H9 (cell line): Measurements from ENCODE around the gene GJE1. TPM values are rescaled to one million over a fixed set of nuclear protein-coding genes. Genes with fewer than 3 reads are reported as not detected.

Experiments used
- DNase-seq: peaks from one replicate; pipeline ENCODE4 v3.0.0-alpha.2; 2017
- H2AFZ ChIP-seq: one replicate; pipeline ENCODE4 v1.6.1; 2013; ENCODE audit warnings: mild to moderate bottlenecking, low read length, control low read depth, moderate library complexity
- H2AK5ac ChIP-seq: 2 replicates; pipeline ENCODE4 v1.6.1; 2013; ENCODE audit warnings: low read length, control low read depth, mixed read lengths; ENCODE audit not compliant: insufficient read length
- H2BK120ac ChIP-seq: one replicate; pipeline ENCODE4 v1.6.1; 2013; ENCODE audit warnings: low read depth, mild to moderate bottlenecking, low read length, control low read depth, inconsistent platforms; ENCODE audit not compliant: poor library complexity, severe bottlenecking
- H2BK12ac ChIP-seq: 2 replicates; pipeline ENCODE4 v1.6.1; 2013; ENCODE audit warnings: low read length, control low read depth, mixed read lengths, low read depth; ENCODE audit not compliant: insufficient read length
- H2BK15ac ChIP-seq: 2 replicates; pipeline ENCODE4 v1.6.1; 2013; ENCODE audit warnings: low read depth, low read length, control low read depth
- H2BK20ac ChIP-seq: one replicate; pipeline ENCODE4 v1.6.1; 2013; ENCODE audit warnings: low read depth, mild to moderate bottlenecking, low read length, control low read depth, inconsistent platforms; ENCODE audit not compliant: poor library complexity, severe bottlenecking
- H2BK5ac ChIP-seq: 2 replicates; pipeline ENCODE4 v1.6.1; 2013; ENCODE audit warnings: low read length, control low read depth, mixed read lengths; ENCODE audit not compliant: insufficient read length
- H3K14ac ChIP-seq: 2 replicates; pipeline ENCODE4 v1.6.1; 2013; ENCODE audit warnings: low read length, control low read depth; ENCODE audit not compliant: insufficient read depth
- H3K18ac ChIP-seq: 2 replicates; pipeline ENCODE4 v1.6.1; 2013; ENCODE audit warnings: low read depth, mild to moderate bottlenecking, mixed read lengths, low read length, control low read depth; ENCODE audit not compliant: insufficient read length
- H3K23ac ChIP-seq: 2 replicates; pipeline ENCODE4 v1.6.1; 2013; ENCODE audit warnings: low read length, control low read depth, mixed read lengths, low read depth; ENCODE audit not compliant: insufficient read length
- H3K23me2 ChIP-seq: 2 replicates; pipeline ENCODE4 v1.6.1; 2013; ENCODE audit warnings: low read depth, mild to moderate bottlenecking, mixed read lengths, low read length, control low read depth; ENCODE audit not compliant: insufficient read length, poor library complexity, severe bottlenecking
- H3K27ac ChIP-seq: 2 replicates; pipeline ENCODE4 v1.5.1; 2013; ENCODE audit warnings: low read length, control low read depth, mixed read lengths, low read depth; ENCODE audit not compliant: insufficient read length
- H3K27me3 ChIP-seq: 2 replicates; pipeline ENCODE4 v1.6.1; 2013; ENCODE audit warnings: low read length, control low read depth, inconsistent platforms; ENCODE audit not compliant: insufficient read depth
- H3K4ac ChIP-seq: 2 replicates; pipeline ENCODE4 v1.6.1; 2013; ENCODE audit warnings: low read depth, mild to moderate bottlenecking, control low read depth, inconsistent platforms, low read length, moderate library complexity
- H3K4me1 ChIP-seq: 2 replicates; pipeline ENCODE4 v1.6.1; 2013; ENCODE audit warnings: low read length, control low read depth, inconsistent platforms; ENCODE audit not compliant: insufficient read depth
- H3K4me2 ChIP-seq: 2 replicates; pipeline ENCODE4 v1.6.1; 2013; ENCODE audit warnings: low read length, control low read depth, mixed read lengths; ENCODE audit not compliant: insufficient read length, insufficient read depth
- H3K56ac ChIP-seq: 2 replicates; pipeline ENCODE4 v1.6.1; 2013; ENCODE audit warnings: low read depth, mild to moderate bottlenecking, mixed read lengths, low read length, control low read depth; ENCODE audit not compliant: insufficient read length
- H3K79me1 ChIP-seq: 2 replicates; pipeline ENCODE4 v1.6.1; 2013; ENCODE audit warnings: low read depth, mild to moderate bottlenecking, moderate library complexity, low read length, control low read depth, inconsistent platforms; ENCODE audit not compliant: insufficient read depth, poor library complexity, severe bottlenecking
- H3K79me2 ChIP-seq: 2 replicates; pipeline ENCODE4 v1.6.1; 2013; ENCODE audit warnings: low read length, control low read depth, inconsistent platforms; ENCODE audit not compliant: insufficient read depth
- H3K9ac ChIP-seq: 2 replicates; pipeline ENCODE4 v1.6.1; 2013; ENCODE audit warnings: low read length, control low read depth, mixed read lengths; ENCODE audit not compliant: insufficient read length; ENCODE audit errors: extremely low read depth
- H3K9me3 ChIP-seq: one replicate; pipeline ENCODE4 v1.6.1; 2013; ENCODE audit warnings: low read depth, low read length, inconsistent platforms; ENCODE audit not compliant: control insufficient read depth
- H3T11ph ChIP-seq: one replicate; pipeline ENCODE4 v1.6.1; 2013; ENCODE audit warnings: mild to moderate bottlenecking, low read length, control low read depth, inconsistent platforms
- H4K20me1 ChIP-seq: one replicate; pipeline ENCODE4 v1.6.1; 2013; ENCODE audit not compliant: control insufficient read depth, insufficient read length, insufficient read depth
- H4K5ac ChIP-seq: 2 replicates; pipeline ENCODE4 v1.6.1; 2013; ENCODE audit warnings: low read depth, mild to moderate bottlenecking, mixed read lengths, low read length, control low read depth; ENCODE audit not compliant: insufficient read length
- H4K8ac ChIP-seq: replicated peaks from 2 replicates; pipeline ENCODE4 v1.6.1; 2013; ENCODE audit warnings: low read length, control low read depth, mixed read lengths, low read depth; ENCODE audit not compliant: insufficient read length
- H4K91ac ChIP-seq: 2 replicates; pipeline ENCODE4 v1.6.1; 2013; ENCODE audit warnings: low read depth, mild to moderate bottlenecking, moderate library complexity, mixed read lengths, low read length, control low read depth; ENCODE audit not compliant: insufficient read length
- H3K27ac Mint-ChIP-seq, 3 experiments: 2 replicates in 2 of 3; 3 replicates in 1 of 3; pipeline ENCODE4 v1.8.0; 2020 to 2021; ENCODE audit warnings: mixed read lengths in 3 of 3, mild to moderate bottlenecking in 1 of 3, moderate library complexity in 1 of 3
- H3K27me3 Mint-ChIP-seq: 2 replicates; pipeline ENCODE4 v1.8.0; 2021; ENCODE audit warnings: low read depth, mild to moderate bottlenecking, moderate library complexity, mixed read lengths
- H3K36me3 Mint-ChIP-seq, 3 experiments: 2 replicates in 2 of 3; 3 replicates in 1 of 3; pipeline ENCODE4 v1.8.0; 2020 to 2021; ENCODE audit warnings: low read depth in 3 of 3, mixed read lengths in 3 of 3; ENCODE audit not compliant: insufficient read depth in 1 of 3
- H3K4me1 Mint-ChIP-seq, 2 experiments: 2 replicates each; pipeline ENCODE4 v1.8.0; 2020; ENCODE audit warnings: mixed read lengths in 2 of 2
- H3K4me3 Mint-ChIP-seq, 2 experiments: 2 replicates in 1 of 2; 3 replicates in 1 of 2; pipeline ENCODE4 v1.8.0; 2020 to 2021; ENCODE audit warnings: mild to moderate bottlenecking in 2 of 2, mixed read lengths in 2 of 2, moderate library complexity in 1 of 2
- H3K9me3 Mint-ChIP-seq, 2 experiments: 2 replicates in 1 of 2; 3 replicates in 1 of 2; pipeline ENCODE4 v1.8.0; 2020; ENCODE audit warnings: mild to moderate bottlenecking in 2 of 2, mixed read lengths in 2 of 2, moderate library complexity in 1 of 2
- CTCF ChIP-seq: fragments of 200-600 bp; sonication (generic); conservative IDR thresholded peaks from 3 replicates; pipeline ENCODE4 v1.8.0; 2021; ENCODE audit warnings: antibody characterized with exemption, mild to moderate bottlenecking
- total RNA-seq: library from RNA; stranded (reverse); gene quantifications from 2 replicates; pipeline ENCODE4 v1.2.1, GENCODE V29; 2021

The GJE1 gene
- total RNA-seq, 1 experiment from 2014 or later, result not detected

DNA sequence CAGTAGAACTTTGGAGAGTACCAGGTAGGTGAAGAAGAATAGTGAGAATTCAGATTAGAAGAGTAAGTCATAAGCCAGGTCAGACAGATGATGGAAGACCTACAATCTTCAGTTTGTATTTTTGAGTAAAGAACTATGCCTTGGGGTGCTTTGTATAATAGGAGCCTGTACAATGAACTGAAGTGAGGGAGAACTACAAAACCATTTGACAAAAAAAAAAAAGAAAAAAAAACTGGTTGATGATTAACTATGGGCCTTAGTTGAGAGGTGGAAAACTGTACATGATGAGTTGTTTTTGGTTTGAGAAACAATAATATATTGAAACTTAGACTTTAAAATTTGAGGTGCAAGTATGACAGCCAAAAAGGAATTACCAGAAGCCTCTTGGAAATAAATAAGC lies 40.0 kb downstream of the GJE1 start:
- H3K36me3 Mint-ChIP-seq, result peaks cover 8 to 38% (median 30%) of the 10 kb centered on the region in 3 experiments; a peak in 6 of 7 replicates
- Histone ChIP-seq H3K4me1 (no peaks in the 10 kb centered on the region), H2BK12ac (no peak overlapping the region), H3K27me3 (no peaks in the 10 kb centered on the region), H3K18ac (no peak overlapping the region), H2BK15ac (no peak overlapping the region), H3K23me2 (no peaks in the 10 kb centered on the region), H3K9me3 (no peaks in the 10 kb centered on the region), H2BK20ac (no peak overlapping the region), H3K23ac (no peak overlapping the region), H2AFZ (no peak overlapping the region), H4K20me1 (no peaks in the 10 kb centered on the region), H2BK120ac (no peak overlapping the region), H4K8ac (no peak overlapping the region), H3K27ac (no peak overlapping the region), H4K91ac (no peak overlapping the region), H2BK5ac (no peak overlapping the region), H3K79me1 (no peaks in the 10 kb centered on the region), H3T11ph (no peak overlapping the region), H3K79me2 (no peaks in the 10 kb centered on the region), H3K9ac (no peak overlapping the region), H4K5ac (no peak overlapping the region), H3K4ac (no peak overlapping the region), H3K4me2 (no peak overlapping the region), H3K56ac (no peak overlapping the region), H3K14ac (no peak overlapping the region), H2AK5ac (no peak overlapping the region)
- DNase-seq, result no peak
- no peaks in the 10 kb centered on the region for H3K4me1 Mint-ChIP-seq
- H3K4me3 Mint-ChIP-seq, result no peak overlapping the region
- TF ChIP-seq CTCF, result no peak
- H3K9me3 Mint-ChIP-seq, result no peaks in the 10 kb centered on the region
- no peak overlapping the region for H3K27ac Mint-ChIP-seq
- no peaks in the 10 kb centered on the region for H3K27me3 Mint-ChIP-seq
